MM.1S (cell line): ENCODE results near the gene CNPY1.

Experiments used
- CTCF ChIP-seq: fragments of 300-600 bp; sonication (generic); IDR thresholded peaks from 2 replicates; pipeline ENCODE4 v1.5.1; 2016; ENCODE audit warnings: antibody characterized with exemption, low read length, mixed read lengths
- EZH2 ChIP-seq: fragments of 300-600 bp; sonication (generic); optimal IDR thresholded peaks from 2 replicates; pipeline ENCODE3; 2017; ENCODE audit warnings: low read depth, mild to moderate bottlenecking, antibody characterized with exemption, low read length, mixed read lengths

GRCh38 chr7:155593461-155594162 is 47.3 kb upstream of the CNPY1 start:
- TF ChIP-seq CTCF (no peak), EZH2 (no peak)
